GM18951 (cell line): ENCODE data around the gene CACNA2D3.

ENCODE experiments used
- POLR2A ChIP-seq: IDR thresholded peaks from 4 replicates; pipeline ENCODE4 v1.6.1; 2011; ENCODE audit warnings: mild to moderate bottlenecking; ENCODE audit not compliant: insufficient read length, insufficient read depth; ENCODE audit errors: extremely low read depth
- in situ Hi-C: fragments of 300-500 bp; cut with MboI; formaldehyde crosslinking; loops from one replicate; pipeline ENCODE4 v1.12.0; 2022; ENCODE audit warnings: low sequenced_read_pairs, mixed read lengths, inconsistent platforms; ENCODE audit not compliant: unreplicated experiment

CACNA2D3 gene

GRCh38 chr3:54303517-54304375, 181.4 kb downstream of the CACNA2D3 start:
- in situ Hi-C loops = no loop called here

GRCh38 chr3:54304877-54305276, 182.5 kb downstream of the CACNA2D3 start:
- no peak for TF ChIP-seq POLR2A
- in situ Hi-C loops = no loop called here

More at GRCh38 chr3:54303517-54304375, 181.4 kb downstream of the CACNA2D3 start:
- no peak for TF ChIP-seq POLR2A

GRCh38 chr3:54305409-54306099, 183.2 kb downstream of the CACNA2D3 start:
- TF ChIP-seq POLR2A = no peak
- in situ Hi-C loops = no loop called here

GRCh38 chr3:54307566-54308180, 185.3 kb downstream of the CACNA2D3 start:
- in situ Hi-C loops = no loop called here
- TF ChIP-seq POLR2A = no peak

- in situ Hi-C loops = no loop called here
- TF ChIP-seq POLR2A = no peak
Observed at GRCh38 chr3:54309601-54310000, 187.2 kb downstream of the CACNA2D3 start.

- in situ Hi-C loops = no loop called here
- no peak for TF ChIP-seq POLR2A
Observed at GRCh38 chr3:54311211-54311747, 188.9 kb downstream of the CACNA2D3 start.

- in situ Hi-C loops = no loop called here
- TF ChIP-seq POLR2A = no peak
Observed at GRCh38 chr3:54312156-54312899, 190.0 kb downstream of the CACNA2D3 start.

- no peak for TF ChIP-seq POLR2A
- in situ Hi-C loops = no loop called here
Observed at GRCh38 chr3:54313418-54313817, 191.1 kb downstream of the CACNA2D3 start.

GRCh38 chr3:54321520-54321919, 199.2 kb downstream of the CACNA2D3 start:
- no peak for TF ChIP-seq POLR2A
- in situ Hi-C loops = no loop called here

- TF ChIP-seq POLR2A = no peak
- in situ Hi-C loops = no loop called here
Observed at GRCh38 chr3:54322354-54322753, 200.0 kb downstream of the CACNA2D3 start.

GRCh38 chr3:54324103-54324502, 201.8 kb downstream of the CACNA2D3 start:
- no peak for TF ChIP-seq POLR2A
- in situ Hi-C loops = no loop called here

GRCh38 chr3:54326951-54327350, 204.6 kb downstream of the CACNA2D3 start:
- in situ Hi-C loops = no loop called here
- no peak for TF ChIP-seq POLR2A

GRCh38 chr3:54331341-54331740, 209.0 kb downstream of the CACNA2D3 start:
- TF ChIP-seq POLR2A = no peak
- in situ Hi-C loops = no loop called here

GRCh38 chr3:54337846-54338245, 215.5 kb downstream of the CACNA2D3 start:
- TF ChIP-seq POLR2A = no peak
- in situ Hi-C loops = no loop called here
